HepG2 (cell line): ENCODE results near the gene ANAPC2. TPM values are rescaled to one million over a fixed set of nuclear protein-coding genes. Genes with fewer than 3 reads are reported as not detected.

ENCODE experiments used
- ARID4A ChIP-seq: sonication (generic); formaldehyde crosslinking; IDR thresholded peaks from 2 replicates; pipeline ENCODE4 v1.5.0; 2020; ENCODE audit warnings: mild to moderate bottlenecking, missing genetic modification reagents, borderline replicate concordance
- ARID5B ChIP-seq: IDR thresholded peaks from 2 replicates; pipeline ENCODE4 v1.4.0; 2020; ENCODE audit warnings: mild to moderate bottlenecking, missing genetic modification reagents
- CBX1 ChIP-seq: IDR thresholded peaks from one replicate; pipeline ENCODE4 v1.6.1; 2016; ENCODE audit warnings: antibody characterized with exemption, low read depth
- DZIP1 ChIP-seq: sonication (generic); formaldehyde crosslinking; IDR thresholded peaks from 2 replicates; pipeline ENCODE4 v1.5.0; 2020; ENCODE audit warnings: mild to moderate bottlenecking, missing genetic modification reagents
- ETV5 ChIP-seq: IDR thresholded peaks from 2 replicates; pipeline ENCODE4 v1.6.1; 2018; ENCODE audit warnings: missing biosample characterization, missing genetic modification reagents, inconsistent platforms, borderline replicate concordance
- FLYWCH1 ChIP-seq: sonication (generic); formaldehyde crosslinking; IDR thresholded peaks from 2 replicates; pipeline ENCODE4 v1.8.1; 2023; ENCODE audit warnings: mild to moderate bottlenecking, missing genetic modification reagents
- IRX3 ChIP-seq: sonication (generic); formaldehyde crosslinking; IDR thresholded peaks from 2 replicates; pipeline ENCODE4 v1.8.1; 2023; ENCODE audit warnings: mild to moderate bottlenecking, low read depth, missing genetic modification reagents, borderline replicate concordance
- SKI ChIP-seq: fragments of 450-650 bp; IDR thresholded peaks from one replicate; pipeline ENCODE4 v1.6.1; 2018; ENCODE audit warnings: mild to moderate bottlenecking; ENCODE audit not compliant: partially characterized antibody
- TFDP1 ChIP-seq: IDR thresholded peaks from 2 replicates; pipeline ENCODE4 v1.6.1; 2016; ENCODE audit warnings: missing compliant biosample characterization, missing genetic modification reagents, borderline replicate concordance
- ZGPAT ChIP-seq: IDR thresholded peaks from 2 replicates; pipeline ENCODE4 v1.6.1; 2016; ENCODE audit warnings: mild to moderate bottlenecking
- polyA plus RNA-seq, 8 experiments: library from polyadenylated mRNA; depleted of rRNA in 3 of 8; stranded (reverse) in 7 of 8; unstranded in 1 of 8; fragments of >200 nt; fragmentation: Illumina TruSeq in 4 of 8; extraction: Trizol in 4 of 8; gene quantifications; 2 replicates each; pipeline versions ENCODE4 v1.2.1 to v1.2.3, GENCODE V29; 2011 to 2016; ENCODE audit warnings: low read depth in 4 of 8, missing spikeins in 1 of 8, mixed read lengths in 1 of 8; ENCODE audit not compliant: insufficient read depth in 1 of 8
- total RNA-seq, 5 experiments: library from RNA; depleted of rRNA; stranded (reverse); fragments of >200 nt; fragmentation: Illumina TruSeq; extraction: Trizol; gene quantifications; 2 replicates each; pipeline ENCODE4 v1.2.3, GENCODE V29; 2016; ENCODE audit warnings: low read depth in 1 of 5

ANAPC2 gene
- total and polyA plus RNA-seq, 2 of the 13 experiments (the other 11 are each of a cell fraction or from before 2014, with no cell fraction given) = 12.3 to 15.4 TPM

- TF ChIP-seq ARID4A (CRISPR knock-in tag) (peak; percentile 68; the same call in 1 of the 2 replicates), SKI (peak; percentile 49), DZIP1 (peak; percentile 80; the same call in 1 of the 2 replicates), TFDP1 (peak; percentile 24; the same call in 1 of the 2 replicates), ARID5B (CRISPR knock-in tag) (peak; percentile 71), IRX3 (no peak), ZGPAT (0 out of 2 replicates have a peak, but pooled peaks have one; percentile 33), CBX1 (peak; percentile 50), ETV5 (CRISPR knock-in tag) (peak; percentile 84), FLYWCH1 (CRISPR knock-in tag) (no peak)
These were observed 30.5 kb upstream of the ANAPC2 start (continued) for GRCh38 chr9:137218754-137219271.
